Endothelial cell of umbilical vein (primary cell): ENCODE data around the gene PAX5. TPM values are rescaled to one million over a fixed set of nuclear protein-coding genes. Genes with fewer than 3 reads are reported as not detected.

Source experiments
- BruUV-seq: library from RNA; stranded (reverse); fragments of 400-500 nt; replicated peaks from 2 replicates; lab custom pipeline; 2021; lab: Mats Ljungman, UMichigan
- CTCF ChIA-PET: fragments of 300-600, 350-600 bp; sonication (Branson Sonifier 250); formaldehyde crosslinking; loops from one replicate; lab custom pipeline; 2021; ENCODE audit warnings: antibody characterized with exemption, inconsistent platforms; lab: Charles Lee
- POLR2A ChIA-PET: fragments of 300-600, 350-600 bp; sonication (Branson Sonifier 250); formaldehyde crosslinking; loops from one replicate; lab custom pipeline; 2021; ENCODE audit warnings: antibody characterized with exemption, inconsistent platforms; lab: Charles Lee
- DNase-seq: peaks from one replicate; pipeline ENCODE4 v3.0.0-alpha.2; 2011; ENCODE audit warnings: low read depth, low spot score
- FAIRE-seq: peaks from 2 replicates; lab custom pipeline; 2011; peaks lifted over from hg19 to GRCh38; lab: Jason Lieb, UNC
- H2AFZ ChIP-seq: 2 replicates; pipeline ENCODE4 v1.6.0; 2012; ENCODE audit warnings: low read depth, low read length, control low read depth, inconsistent platforms
- H3K27ac ChIP-seq: 2 replicates; pipeline ENCODE4 v1.5.1; 2011; ENCODE audit warnings: low read depth, mild to moderate bottlenecking, control low read depth, low read length, moderate library complexity; ENCODE audit not compliant: insufficient read depth
- H3K27me3 ChIP-seq, 2 experiments: 2 replicates each; pipeline versions ENCODE4 v1.6.0 to v1.6.1; 2011; ENCODE audit warnings: low read length in 2 of 2, mixed read lengths in 1 of 2; ENCODE audit not compliant: control insufficient read depth in 2 of 2, insufficient read depth in 2 of 2
- H3K36me3 ChIP-seq, 2 experiments: 2 replicates in 1 of 2; 3 replicates in 1 of 2; pipeline ENCODE4 v1.5.1; 2011; ENCODE audit warnings: low read length in 2 of 2, mild to moderate bottlenecking in 1 of 2, moderate library complexity in 1 of 2; ENCODE audit not compliant: control insufficient read depth in 2 of 2, insufficient read depth in 2 of 2; ENCODE audit errors: extremely low read depth in 1 of 2
- H3K4me1 ChIP-seq: 3 replicates; pipeline ENCODE4 v1.5.1; 2011; ENCODE audit warnings: mild to moderate bottlenecking, low read length; ENCODE audit not compliant: control insufficient read depth, insufficient read depth; ENCODE audit errors: extremely low read depth
- H3K4me2 ChIP-seq: 2 replicates; pipeline ENCODE4 v1.6.1; 2011; ENCODE audit warnings: low read length, control low read depth, mixed read lengths; ENCODE audit not compliant: insufficient read depth
- H3K4me3 ChIP-seq, 3 experiments: fragments of 200-600 bp in 1 of 3; sonication (generic), shearing (Covaris generic) in 1 of 3; replicated peaks in 1 of 3; 2 replicates each; pipeline ENCODE4 v1.5.1; 2011 to 2016; ENCODE audit warnings: control low read depth in 3 of 3, low read length in 3 of 3, mild to moderate bottlenecking in 2 of 3, inconsistent platforms in 1 of 3, low read depth in 1 of 3, moderate library complexity in 1 of 3; ENCODE audit not compliant: insufficient read depth in 1 of 3
- H3K79me2 ChIP-seq: 2 replicates; pipeline ENCODE4 v1.6.0; 2012; ENCODE audit warnings: low read length, inconsistent platforms; ENCODE audit not compliant: control insufficient read depth, insufficient read depth
- H3K9ac ChIP-seq: replicated peaks from 2 replicates; pipeline ENCODE3; 2011; ENCODE audit warnings: low read length, control low read depth; ENCODE audit not compliant: insufficient read depth; ENCODE audit errors: extremely low read depth
- H3K9me1 ChIP-seq: replicated peaks from 3 replicates; pipeline ENCODE4 v1.6.0; 2011; ENCODE audit warnings: mild to moderate bottlenecking, low read length; ENCODE audit not compliant: control insufficient read depth, insufficient read depth; ENCODE audit errors: extremely low read depth
- H3K9me3 ChIP-seq: replicated peaks from 2 replicates; pipeline ENCODE4 v1.5.1; 2012; ENCODE audit warnings: low read length, inconsistent platforms; ENCODE audit not compliant: control insufficient read depth, insufficient read depth
- H4K20me1 ChIP-seq: replicated peaks from 2 replicates; pipeline ENCODE3; 2011; ENCODE audit warnings: mild to moderate bottlenecking, low read length; ENCODE audit not compliant: control insufficient read depth, insufficient read depth; ENCODE audit errors: extremely low read depth
- EZH2 ChIP-seq: IDR thresholded peaks from 2 replicates; pipeline ENCODE4 v1.6.1; 2012; ENCODE audit warnings: borderline replicate concordance, low read depth, mild to moderate bottlenecking, moderate library complexity, low read length, inconsistent platforms; ENCODE audit not compliant: severe bottlenecking
- FOS ChIP-seq: IDR thresholded peaks from 2 replicates; pipeline ENCODE4 v1.6.1; 2011; ENCODE audit warnings: mild to moderate bottlenecking, low read length, moderate library complexity, borderline replicate concordance; ENCODE audit not compliant: insufficient read depth
- GATA2 ChIP-seq: IDR thresholded peaks from 2 replicates; pipeline ENCODE4 v1.7.0; 2011; ENCODE audit warnings: low read depth, mild to moderate bottlenecking, moderate library complexity, mixed read lengths, low read length; ENCODE audit not compliant: insufficient read length, insufficient read depth
- JUN ChIP-seq: IDR thresholded peaks from 2 replicates; pipeline ENCODE4 v1.6.1; 2011; ENCODE audit warnings: borderline replicate concordance, low read depth; ENCODE audit not compliant: insufficient read length, insufficient read depth
- MYC ChIP-seq: IDR thresholded peaks from one replicate; pipeline ENCODE4 v1.6.1; 2011; ENCODE audit warnings: mild to moderate bottlenecking, low read depth, low read length
- POLR2AphosphoS5 ChIP-seq: IDR thresholded peaks from 2 replicates; pipeline ENCODE4 v1.6.1; 2012; ENCODE audit warnings: low read depth, mild to moderate bottlenecking, control low read depth, low read length, moderate library complexity; ENCODE audit not compliant: insufficient read depth
- dilution Hi-C: fragments of 300-500 bp; cut with MboI; formaldehyde crosslinking; loops from one replicate; pipeline ENCODE4 v1.15.0; 2019; ENCODE audit warnings: low sequenced_read_pairs; ENCODE audit not compliant: extremely low pct_ligation_motif_present
- intact Hi-C: fragments of 100-400 bp; cut with micrococcal nuclease; formaldehyde crosslinking; loops from one replicate; pipeline ENCODE4 v1.10.0; 2022
- polyA plus RNA-seq, 4 experiments: library from polyadenylated mRNA; depleted of rRNA in 3 of 4; stranded (reverse) in 3 of 4; unstranded in 1 of 4; fragments of >200 nt; gene quantifications; 2 replicates each; pipeline versions ENCODE4 v1.2.1 to v1.2.3, GENCODE V29; 2011 to 2012; ENCODE audit warnings: missing spikeins in 1 of 4
- total RNA-seq: library from RNA; stranded (reverse); gene quantifications from 2 replicates; pipeline ENCODE4 v1.2.3, GENCODE V29; 2021
- TF ChIP-seq, protein P1 (sequence below): IDR thresholded peaks from 2 replicates; pipeline ENCODE4 v1.6.1; 2011; ENCODE audit not compliant: insufficient read depth, insufficient read length

The PAX5 gene
- total and polyA plus RNA-seq, 2 donors (not counting 3 experiments of a cell fraction or from before 2014, with no cell fraction given), result not detected

DNA sequence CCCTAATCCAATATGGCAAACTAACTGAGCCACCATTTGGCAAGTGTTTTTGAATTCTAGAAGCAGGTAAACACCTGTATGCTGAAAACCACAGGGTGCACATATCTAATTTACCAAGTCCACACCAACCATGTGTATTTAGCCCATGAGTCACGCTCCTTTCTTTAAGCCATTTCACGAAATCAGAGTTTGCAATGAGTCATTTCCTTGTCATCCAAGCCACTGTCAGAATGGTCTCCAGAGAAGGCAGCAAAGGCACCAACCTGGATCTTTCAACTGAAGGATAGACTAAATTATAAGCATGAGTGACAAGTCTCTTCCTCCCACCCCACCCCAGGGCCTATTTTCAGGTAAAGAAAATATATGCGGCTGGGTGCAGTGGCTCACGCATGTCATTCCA lies 110.0 kb downstream of the PAX5 start:
- Histone ChIP-seq H3K9me3 (no peaks in the 10 kb centered on the region), H2AFZ (no peak overlapping the region), H3K27me3 (peaks cover 0 to 2% of the 10 kb centered on the region in 2 experiments), H3K36me3 (no peaks in the 10 kb centered on the region), H3K4me2 (no peak overlapping the region), H3K27ac (no peak overlapping the region), H3K4me1 (peaks cover 11% of the 10 kb centered on the region), H3K79me2 (no peaks in the 10 kb centered on the region), H3K9ac (no peak overlapping the region), H3K9me1 (no peaks in the 10 kb centered on the region), H3K4me3 (no peak overlapping the region), H4K20me1 (no peaks in the 10 kb centered on the region)
- intact Hi-C loops, result no loop called here
- POLR2A ChIA-PET, result no interaction called here
- FAIRE-seq (peak; percentile 98), DNase-seq (peak; percentile 57)
- TF ChIP-seq, protein P1, sequence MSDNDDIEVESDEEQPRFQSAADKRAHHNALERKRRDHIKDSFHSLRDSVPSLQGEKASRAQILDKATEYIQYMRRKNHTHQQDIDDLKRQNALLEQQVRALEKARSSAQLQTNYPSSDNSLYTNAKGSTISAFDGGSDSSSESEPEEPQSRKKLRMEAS, result no peak
- TF ChIP-seq EZH2 (no peak), FOS (peak; percentile 95), MYC (no peak), POLR2AphosphoS5 (no peak), JUN (peak; percentile 91), GATA2 (no peak)
- BruUV-seq, result no TSS peak
- CTCF ChIA-PET, result no interaction called here
- dilution Hi-C loops, result no loop called here
